GM19099 (cell line): ENCODE data around the gene LCAT.
A peak's percentile ranks its signal among the peaks of the same experiment; 100 is the strongest.

ENCODE experiments used
- POLR2A ChIP-seq: IDR thresholded peaks from 3 replicates; pipeline ENCODE4 v1.6.1; 2011; ENCODE audit warnings: low read depth; ENCODE audit not compliant: insufficient read length; ENCODE audit errors: extremely low read depth

The LCAT gene

GRCh38 chr16:67963292-67963661, 19.4 kb upstream of the LCAT start:
- no peak for TF ChIP-seq POLR2A

GRCh38 chr16:67962135-67962534, 18.2 kb upstream of the LCAT start:
- TF ChIP-seq POLR2A: no peak

- TF ChIP-seq POLR2A: no peak
Measured at GRCh38 chr16:67961551-67961957, 17.6 kb upstream of the LCAT start.

DNA sequence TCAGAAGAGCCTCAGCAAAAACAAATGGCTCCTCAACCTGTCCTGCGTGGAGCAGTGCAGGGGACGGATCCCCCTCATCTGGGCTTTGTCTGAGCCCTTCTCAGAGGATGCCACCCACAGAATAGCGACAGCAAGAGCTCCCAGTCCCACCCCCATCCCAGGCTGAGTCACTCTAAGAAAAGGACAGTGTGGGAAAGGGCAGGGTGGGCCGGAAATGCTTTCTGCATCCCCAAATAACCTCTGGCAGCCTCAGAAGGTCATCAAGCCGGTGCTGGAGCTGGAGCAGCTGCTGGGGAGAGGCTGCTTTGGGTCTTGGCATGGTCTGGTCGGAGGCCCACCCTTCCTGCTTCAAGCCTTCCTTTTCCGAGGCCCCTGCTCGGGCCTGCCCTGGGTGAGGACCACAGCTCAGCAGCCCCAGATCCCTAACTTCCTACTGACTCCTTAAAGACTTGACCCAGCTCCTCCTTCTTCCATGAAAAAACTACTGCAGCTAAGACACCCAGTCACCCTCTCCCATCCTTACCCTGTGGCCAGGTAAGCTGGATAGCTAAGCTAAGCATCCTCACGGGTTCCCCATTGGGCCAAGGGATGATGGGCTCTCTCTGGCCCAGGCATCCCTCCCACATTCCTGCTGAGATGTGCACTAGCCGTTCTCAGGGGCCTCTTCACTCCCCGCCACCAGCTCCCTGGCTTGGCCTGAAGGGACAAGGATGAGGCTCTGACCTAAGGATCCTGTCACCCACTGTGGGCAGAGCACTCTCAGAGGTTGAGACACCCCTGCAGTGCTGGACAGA, 15.8 kb upstream of the LCAT start:
- no peak for TF ChIP-seq POLR2A

DNA sequence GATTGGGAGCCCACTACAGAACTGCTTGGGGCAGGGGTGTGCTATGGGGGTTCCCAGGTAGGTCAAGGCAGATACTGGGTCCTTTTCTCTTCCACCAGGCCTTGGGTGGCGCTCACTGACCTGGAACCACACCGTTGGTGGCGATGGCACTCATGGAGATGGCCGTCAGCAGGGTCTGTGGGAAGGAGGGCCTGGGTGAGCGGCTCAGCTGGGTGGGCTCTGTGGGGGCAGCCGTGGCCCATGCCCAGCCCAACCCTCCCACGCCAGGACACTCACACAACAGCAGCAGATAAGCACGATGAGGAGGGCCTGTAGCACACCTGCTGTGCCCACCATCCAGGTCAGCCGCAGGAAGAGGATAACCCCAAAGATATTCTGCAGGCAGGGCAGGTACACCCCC, 13.7 kb upstream of the LCAT start:
- no peak for TF ChIP-seq POLR2A

- TF ChIP-seq POLR2A: no peak
Measured at GRCh38 chr16:67954421-67955196, 10.7 kb upstream of the LCAT start.

- TF ChIP-seq POLR2A: no peak
Measured at GRCh38 chr16:67953641-67954375, 9.9 kb upstream of the LCAT start.

DNA sequence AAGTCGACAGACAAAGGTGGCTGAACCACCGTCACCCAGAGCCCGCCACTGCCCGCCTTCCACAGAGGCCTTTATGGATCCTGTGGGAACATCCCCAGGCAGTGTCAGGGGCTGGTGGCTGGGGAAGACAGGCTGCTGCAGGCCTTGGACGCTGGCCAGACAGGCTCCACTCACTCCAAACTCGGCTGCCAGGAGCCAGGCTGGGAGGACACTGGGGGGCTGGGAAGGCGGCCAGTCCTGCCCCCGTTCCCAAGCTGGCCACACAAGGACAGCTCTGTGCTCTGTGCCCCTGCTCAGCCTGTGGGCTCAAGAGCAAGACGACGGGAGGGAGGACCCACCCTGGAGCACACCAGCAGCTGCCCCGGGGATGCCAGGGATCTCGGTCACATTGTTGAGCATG, 7.6 kb upstream of the LCAT start:
- no peak for TF ChIP-seq POLR2A

GRCh38 chr16:67950335-67950843, 6.5 kb upstream of the LCAT start:
- TF ChIP-seq POLR2A: no peak

GRCh38 chr16:67949645-67950044, 5.7 kb upstream of the LCAT start:
- TF ChIP-seq POLR2A: no peak

DNA sequence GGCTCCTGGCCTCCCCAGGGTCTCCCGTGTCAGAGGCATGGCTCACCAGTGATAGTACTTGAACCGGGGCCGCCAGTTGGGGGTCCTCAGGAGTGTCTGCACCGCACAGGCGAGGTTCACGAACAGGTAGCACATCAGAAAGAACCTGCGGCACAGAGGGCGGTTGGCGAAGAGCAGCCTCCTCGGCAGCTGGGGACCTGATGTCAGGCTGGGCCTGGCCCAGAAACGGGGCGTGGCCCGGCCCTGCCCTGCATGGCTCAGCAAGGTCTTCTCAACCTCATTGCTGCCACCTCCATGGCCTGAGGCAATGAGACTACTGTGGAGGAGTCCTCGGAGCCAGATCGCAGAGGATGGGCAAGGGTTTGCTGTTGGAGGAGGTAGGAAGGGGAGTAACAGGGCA, 4.1 kb upstream of the LCAT start:
- no peak for TF ChIP-seq POLR2A

- TF ChIP-seq POLR2A: peak; percentile 26
Measured at GRCh38 chr16:67946966-67947558, 3.1 kb upstream of the LCAT start.

DNA sequence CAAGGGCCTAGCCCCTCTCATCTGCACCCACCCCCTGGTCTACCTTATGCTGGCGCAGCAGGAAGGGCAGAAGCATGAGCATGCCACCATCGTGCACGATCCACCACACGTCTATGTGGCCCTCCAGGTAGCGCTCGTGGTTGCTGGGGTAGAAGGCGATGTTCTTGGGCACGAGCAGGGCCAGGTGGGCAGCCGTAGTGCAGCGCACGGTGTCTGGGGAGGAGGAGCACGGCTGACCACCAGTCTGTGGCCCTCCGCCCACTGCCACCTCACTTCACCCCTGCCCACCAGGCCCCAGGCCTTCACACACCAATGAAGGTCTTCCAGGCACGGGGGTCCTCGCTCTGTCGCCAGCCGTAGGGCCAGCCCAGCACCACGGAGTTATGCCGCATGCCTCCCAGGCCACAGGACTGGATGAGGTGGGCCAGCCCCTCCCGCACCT, 2.2 kb upstream of the LCAT start:
- TF ChIP-seq POLR2A: no peak

DNA sequence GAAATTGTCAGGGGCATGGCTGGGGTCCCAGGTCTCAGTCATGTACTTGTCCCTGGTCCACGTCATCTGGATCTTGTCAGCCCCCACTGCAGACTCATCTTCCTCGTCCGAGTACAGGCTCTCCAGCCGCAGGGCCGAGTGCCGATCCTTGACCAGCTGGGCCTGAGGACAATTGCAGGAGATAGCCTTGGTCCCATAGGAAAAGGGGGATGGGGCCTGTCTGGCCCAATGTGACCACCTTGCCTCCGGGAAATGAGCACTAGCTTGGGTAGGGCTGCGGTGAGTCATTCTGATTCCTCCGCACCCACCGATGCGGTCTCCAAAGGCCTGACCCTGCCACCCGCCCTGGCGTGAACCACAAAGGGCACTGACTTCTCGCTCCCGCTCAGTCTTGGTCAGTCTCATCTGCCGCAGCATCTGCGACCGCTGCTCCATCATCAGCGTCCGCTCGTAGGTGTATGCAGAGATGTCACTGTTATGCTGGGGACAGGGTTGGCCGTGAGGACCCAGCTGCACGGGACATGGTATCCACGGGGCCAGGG, 1.5 kb upstream of the LCAT start:
- no peak for TF ChIP-seq POLR2A
